ENCODE results near the gene SPAST.
"Not testable (repeated sequence)": the region's sequence is repeated elsewhere in the genome, so short reads cannot be mapped to it uniquely, and the experiment has no call there.

The SPAST gene

DNA sequence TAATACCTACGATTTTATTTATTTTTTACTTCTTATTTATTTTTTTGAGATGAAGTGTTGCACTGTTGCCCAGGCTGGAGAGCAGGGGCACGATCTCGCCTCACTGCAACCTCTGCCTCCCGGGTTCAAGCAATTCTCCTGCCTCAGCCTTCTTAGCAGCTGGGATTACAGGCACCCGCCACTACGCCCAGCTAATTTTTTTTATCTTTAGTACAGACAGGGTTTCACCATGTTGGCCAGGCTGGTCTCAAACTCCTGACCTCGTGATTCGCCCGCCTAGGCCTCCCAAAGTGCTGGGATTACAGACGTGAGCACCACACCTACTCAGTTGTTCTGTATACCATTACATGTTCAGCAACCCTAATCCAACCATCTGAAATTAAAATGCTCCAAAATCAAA is 100.9 kb downstream of the SPAST start:
- not testable (repeated sequence) for ATAC-seq (ENCODE audit: low read depth); H3K36me3 Mint-ChIP-seq; H3K9me3 Mint-ChIP-seq; DNase-seq (ENCODE audit: low spot score in 2 of 2); H3K27ac Mint-ChIP-seq; H3K4me3 Mint-ChIP-seq; H3K27me3 Mint-ChIP-seq
- peaks cover 20% of the 10 kb centered on the region for H3K4me1 Mint-ChIP-seq

- H3K27ac Mint-ChIP-seq = peak overlapping the region; percentile 98
- H3K9me3 Mint-ChIP-seq; H3K27me3 Mint-ChIP-seq; DNase-seq (ENCODE audit: low spot score in 2 of 2); H3K36me3 Mint-ChIP-seq: not testable (repeated sequence)
- H3K4me1 Mint-ChIP-seq = peaks cover 20% of the 10 kb centered on the region
- ATAC-seq (ENCODE audit: low read depth) = peak; percentile 14
- H3K4me3 Mint-ChIP-seq = peak overlapping the region; percentile 98
Measured at GRCh38 chr2:32165027-32165347, 101.6 kb downstream of the SPAST start.

- Mint-ChIP-seq H3K27ac (peak overlapping the region; percentile 98), H3K9me3 (no peaks in the 10 kb centered on the region), H3K36me3 (peaks cover 4% of the 10 kb centered on the region), H3K4me1 (peaks cover 22% of the 10 kb centered on the region), H3K4me3 (peak overlapping the region; percentile 98), H3K27me3 (no peaks in the 10 kb centered on the region)
- DNase-seq (ENCODE audit: low spot score in 2 of 2) = no peak
- peak; percentile 27 for ATAC-seq (ENCODE audit: low read depth)
Measured at GRCh38 chr2:32166115-32166574, 102.8 kb downstream of the SPAST start.

DNA sequence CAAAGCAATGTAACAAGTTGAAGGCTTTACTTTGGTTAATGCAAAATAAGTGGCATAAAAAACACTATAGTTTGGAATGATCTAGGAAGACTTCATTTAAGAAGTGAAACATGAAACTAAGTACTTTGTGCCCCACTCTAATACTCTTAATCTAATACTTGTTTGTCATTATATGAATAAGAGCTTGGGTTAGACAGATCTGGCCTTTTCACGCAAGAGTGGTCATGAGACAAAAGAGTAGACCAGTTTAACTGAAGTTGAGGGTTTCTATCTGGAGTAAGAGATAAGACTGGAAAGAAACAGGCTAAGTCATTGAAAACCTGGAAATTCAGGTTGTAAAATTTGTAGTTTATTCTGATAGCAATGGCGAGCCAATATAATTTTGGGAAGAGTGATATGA is 105.2 kb downstream of the SPAST start:
- Mint-ChIP-seq H3K27ac (peak overlapping the region; percentile 28), H3K9me3 (no peaks in the 10 kb centered on the region), H3K36me3 (peaks cover 13% of the 10 kb centered on the region), H3K27me3 (no peaks in the 10 kb centered on the region), H3K4me3 (no peak overlapping the region), H3K4me1 (peaks cover 31% of the 10 kb centered on the region)
- DNase-seq (ENCODE audit: low spot score in 2 of 2) (no peak), ATAC-seq (ENCODE audit: low read depth) (no peak)

DNA sequence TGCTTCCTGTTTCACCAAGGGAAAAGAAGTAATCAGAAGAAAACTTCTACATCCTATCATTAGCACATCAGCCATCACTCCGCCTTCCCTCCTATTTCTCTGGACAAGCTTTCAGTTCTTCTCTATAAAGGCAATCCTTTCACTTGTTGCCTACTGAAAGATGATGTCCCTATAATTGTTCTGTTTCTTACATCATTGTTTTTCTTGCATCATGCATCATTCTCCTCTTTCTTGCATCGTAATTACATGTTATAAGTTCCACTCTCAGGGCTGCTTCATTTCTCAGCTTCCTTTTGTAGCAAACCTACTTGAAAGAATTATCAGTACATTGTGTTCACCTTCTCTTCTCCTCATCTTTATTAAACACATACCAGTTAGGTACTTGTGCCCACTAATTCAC is 109.5 kb downstream of the SPAST start:
- Mint-ChIP-seq H3K4me3 (no peak overlapping the region), H3K27me3 (no peaks in the 10 kb centered on the region), H3K9me3 (no peaks in the 10 kb centered on the region), H3K27ac (no peak overlapping the region), H3K36me3 (peaks cover 21% of the 10 kb centered on the region), H3K4me1 (peaks cover 12% of the 10 kb centered on the region)
- DNase-seq (ENCODE audit: low spot score in 2 of 2) (no peak), ATAC-seq (ENCODE audit: low read depth) (no peak)

GRCh38 chr2:32182667-32183066 is 119.3 kb downstream of the SPAST start:
- Mint-ChIP-seq H3K9me3 (no peaks in the 10 kb centered on the region), H3K36me3 (peaks cover 10% of the 10 kb centered on the region)

DNA sequence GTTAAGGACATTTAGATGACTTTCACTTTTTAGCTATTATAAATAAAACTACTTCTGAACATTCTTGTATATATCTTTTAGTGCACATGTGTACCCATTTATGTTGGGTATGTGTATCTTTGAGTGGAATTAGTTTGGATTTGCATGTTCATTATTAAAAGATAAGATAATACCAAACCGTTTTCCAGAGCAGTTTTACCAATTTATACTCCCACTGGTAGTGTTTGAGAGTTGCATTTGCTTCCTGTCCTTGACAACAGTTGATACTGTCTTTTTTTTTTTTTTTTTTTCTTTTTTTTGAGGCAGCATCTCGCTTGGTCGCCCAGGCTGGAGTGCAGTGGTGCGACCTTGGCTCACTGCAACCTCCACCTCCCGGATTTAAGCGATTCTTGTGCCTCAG is 125.7 kb downstream of the SPAST start:
- Mint-ChIP-seq H3K4me1 (peaks cover 3% of the 10 kb centered on the region), H3K27me3 (no peaks in the 10 kb centered on the region), H3K27ac (no peak overlapping the region), H3K4me3 (no peak overlapping the region), H3K36me3 (peaks cover 14% of the 10 kb centered on the region), H3K9me3 (no peaks in the 10 kb centered on the region)
- DNase-seq (ENCODE audit: low spot score in 2 of 2) (no peak), ATAC-seq (ENCODE audit: low read depth) (peak; percentile 26)

More at GRCh38 chr2:32182667-32183066, 119.3 kb downstream of the SPAST start:
- Mint-ChIP-seq H3K4me1 (no peaks in the 10 kb centered on the region), H3K27ac (no peak overlapping the region), H3K27me3 (no peaks in the 10 kb centered on the region), H3K4me3 (no peak overlapping the region)
- DNase-seq (ENCODE audit: low spot score in 2 of 2) (no peak), ATAC-seq (ENCODE audit: low read depth) (no peak)

GRCh38 chr2:32192418-32192817 is 129.1 kb downstream of the SPAST start:
- Mint-ChIP-seq H3K27ac (no peak overlapping the region), H3K36me3 (peaks cover 15% of the 10 kb centered on the region), H3K4me3 (no peak overlapping the region), H3K27me3 (no peaks in the 10 kb centered on the region), H3K9me3 (no peaks in the 10 kb centered on the region), H3K4me1 (peaks cover 3% of the 10 kb centered on the region)
- DNase-seq (ENCODE audit: low spot score in 2 of 2) = no peak
- no peak for ATAC-seq (ENCODE audit: low read depth)

DNA sequence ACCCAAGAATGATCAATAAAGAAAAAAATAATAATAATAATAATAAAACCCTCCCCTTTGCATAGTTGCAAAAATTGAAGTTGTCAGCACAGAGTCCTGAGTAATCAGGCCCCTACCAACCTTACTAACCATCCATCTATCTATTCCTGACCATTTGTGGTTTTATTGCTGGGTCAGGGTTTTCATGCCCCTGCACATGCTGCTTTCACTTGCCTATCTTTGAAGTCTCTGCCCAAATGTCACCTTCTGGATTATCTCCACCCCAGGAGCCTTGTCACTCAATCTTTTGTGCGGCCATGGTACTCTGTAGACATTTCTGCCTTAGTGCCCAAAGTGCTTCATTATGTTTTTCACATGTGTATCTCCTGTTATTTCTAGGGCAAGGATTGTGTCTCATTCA is 137.5 kb downstream of the SPAST start:
- H3K36me3 Mint-ChIP-seq = peaks cover 36% of the 10 kb centered on the region
- ATAC-seq (ENCODE audit: low read depth) (no peak), DNase-seq (ENCODE audit: low spot score in 2 of 2) (no peak)
- no peaks in the 10 kb centered on the region for H3K27me3 Mint-ChIP-seq
- H3K4me1 Mint-ChIP-seq = no peaks in the 10 kb centered on the region
- H3K27ac Mint-ChIP-seq = peak overlapping the region; percentile 37
- no peak overlapping the region for H3K4me3 Mint-ChIP-seq
- no peaks in the 10 kb centered on the region for H3K9me3 Mint-ChIP-seq

DNA sequence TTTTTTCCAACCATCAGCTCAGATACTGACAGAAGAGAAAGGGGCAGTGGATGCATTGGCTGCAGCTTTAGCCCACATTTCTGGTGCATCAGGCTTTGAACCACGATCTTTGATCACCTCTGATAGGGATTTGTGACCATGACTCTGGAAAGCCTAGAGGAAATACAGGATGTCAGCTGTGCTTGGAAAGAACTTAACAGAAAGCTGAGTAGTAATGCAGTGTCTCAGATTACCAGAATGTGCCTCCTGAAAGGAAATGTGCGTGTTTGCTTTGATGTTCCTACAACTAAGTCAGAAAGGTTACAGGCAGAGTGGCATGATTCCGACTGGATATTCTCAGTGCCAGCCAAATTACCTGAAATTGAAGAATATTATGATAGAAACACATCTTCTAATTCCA is 140.1 kb downstream of the SPAST start:
- not testable (repeated sequence) for DNase-seq (ENCODE audit: low spot score in 2 of 2)

More for the DNA sequence above, 140.1 kb downstream of the SPAST start:
- peaks cover 26% of the 10 kb centered on the region for H3K36me3 Mint-ChIP-seq
- not testable (repeated sequence) for H3K4me1 Mint-ChIP-seq; H3K9me3 Mint-ChIP-seq; ATAC-seq (ENCODE audit: low read depth); H3K27me3 Mint-ChIP-seq; H3K27ac Mint-ChIP-seq; H3K4me3 Mint-ChIP-seq

All from memory B cell (primary cell).